ENCODE results near the gene MSI2. TPM values are rescaled to one million over a fixed set of nuclear protein-coding genes. Genes with fewer than 3 reads are reported as not detected.

The MSI2 gene
- total RNA-seq, 2 experiments from 2014 or later: 107 to 111 TPM

- peaks cover 6% of the 10 kb centered on the region for H3K4me1 Mint-ChIP-seq
- no peak for DNase-seq
- H3K36me3 Mint-ChIP-seq (ENCODE audit: low read depth): peaks cover 34% of the 10 kb centered on the region
- peak overlapping the region; percentile 12 for H3K27ac Mint-ChIP-seq
- H3K27me3 Mint-ChIP-seq: no peaks in the 10 kb centered on the region
- H3K9me3 Mint-ChIP-seq: no peaks in the 10 kb centered on the region
- no peak overlapping the region for H3K4me3 Mint-ChIP-seq
- POLR2A ChIA-PET: no interaction called here
- CTCF ChIA-PET: interaction anchor here (1.9 kb wide), 1 partner anchor 34 kb away, joined by 6 read pairs; no protein-coding TSS in a partner anchor
These were observed 380.8 kb downstream of the MSI2 start for GRCh38 chr17:57636985-57637665.

GRCh38 chr17:57637666-57638010 lies 381.3 kb downstream of the MSI2 start:
- ChIA-PET POLR2A (no interaction called here), CTCF (interaction anchor here (1.1 kb wide), 1 partner anchor 11 kb away, joined by 3 read pairs; no protein-coding TSS in a partner anchor)
- Mint-ChIP-seq H3K36me3 (ENCODE audit: low read depth) (peaks cover 29% of the 10 kb centered on the region), H3K4me3 (no peak overlapping the region), H3K27me3 (no peaks in the 10 kb centered on the region), H3K27ac (no peak overlapping the region), H3K4me1 (peaks cover 6% of the 10 kb centered on the region), H3K9me3 (no peaks in the 10 kb centered on the region)
- no peak for DNase-seq

- H3K27me3 Mint-ChIP-seq: no peaks in the 10 kb centered on the region
- ChIA-PET POLR2A (no interaction called here), CTCF (interaction anchor here (1.1 kb wide), 1 partner anchor 12 kb away, joined by 3 read pairs; no protein-coding TSS in a partner anchor)
- no peak overlapping the region for H3K4me3 Mint-ChIP-seq
- no peak overlapping the region for H3K27ac Mint-ChIP-seq
- DNase-seq: no peak
- H3K4me1 Mint-ChIP-seq: peaks cover 6% of the 10 kb centered on the region
- H3K36me3 Mint-ChIP-seq (ENCODE audit: low read depth): peaks cover 24% of the 10 kb centered on the region
- H3K9me3 Mint-ChIP-seq: no peaks in the 10 kb centered on the region
These were observed 382.0 kb downstream of the MSI2 start for GRCh38 chr17:57638284-57638683.

- no peak overlapping the region for H3K27ac Mint-ChIP-seq
- CTCF ChIA-PET: no interaction called here
These were observed 383.1 kb downstream of the MSI2 start for GRCh38 chr17:57639381-57639780.

GRCh38 chr17:57640079-57640478 lies 383.8 kb downstream of the MSI2 start:
- no peak overlapping the region for H3K4me3 Mint-ChIP-seq
- POLR2A ChIA-PET: no interaction called here
- no peaks in the 10 kb centered on the region for H3K9me3 Mint-ChIP-seq
- peaks cover 6% of the 10 kb centered on the region for H3K36me3 Mint-ChIP-seq (ENCODE audit: low read depth)
- H3K27me3 Mint-ChIP-seq: no peaks in the 10 kb centered on the region
- DNase-seq: no peak
- no peak overlapping the region for H3K27ac Mint-ChIP-seq
- CTCF ChIA-PET: no interaction called here
- peaks cover 6% of the 10 kb centered on the region for H3K4me1 Mint-ChIP-seq

More at GRCh38 chr17:57639381-57639780, 383.1 kb downstream of the MSI2 start:
- Mint-ChIP-seq H3K36me3 (ENCODE audit: low read depth) (peaks cover 13% of the 10 kb centered on the region), H3K27me3 (no peaks in the 10 kb centered on the region), H3K4me1 (peaks cover 6% of the 10 kb centered on the region), H3K9me3 (no peaks in the 10 kb centered on the region), H3K4me3 (no peak overlapping the region)
- POLR2A ChIA-PET: no interaction called here
- no peak for DNase-seq

GRCh38 chr17:57641761-57642160 lies 385.4 kb downstream of the MSI2 start:
- H3K27ac Mint-ChIP-seq: no peak overlapping the region
- H3K27me3 Mint-ChIP-seq: no peaks in the 10 kb centered on the region
- no peak overlapping the region for H3K4me3 Mint-ChIP-seq
- DNase-seq: no peak
- CTCF ChIA-PET: interaction anchor here (1.0 to 3.3 kb wide), 2 partner anchors 30 to 44 kb away, joined by 3 to 9 read pairs; no protein-coding TSS in a partner anchor
- H3K9me3 Mint-ChIP-seq: no peaks in the 10 kb centered on the region
- peaks cover 17% of the 10 kb centered on the region for H3K4me1 Mint-ChIP-seq
- peaks cover 6% of the 10 kb centered on the region for H3K36me3 Mint-ChIP-seq (ENCODE audit: low read depth)
- POLR2A ChIA-PET: no interaction called here

GRCh38 chr17:57643062-57643461 lies 386.7 kb downstream of the MSI2 start:
- peaks cover 13% of the 10 kb centered on the region for H3K4me1 Mint-ChIP-seq
- ChIA-PET CTCF (interaction anchor here (3.3 kb wide), 1 partner anchor 28 kb away, joined by 9 read pairs; no protein-coding TSS in a partner anchor), POLR2A (no interaction called here)
- DNase-seq: no peak
- H3K9me3 Mint-ChIP-seq: no peaks in the 10 kb centered on the region
- no peak overlapping the region for H3K27ac Mint-ChIP-seq
- H3K27me3 Mint-ChIP-seq: no peaks in the 10 kb centered on the region
- H3K4me3 Mint-ChIP-seq: no peak overlapping the region
- H3K36me3 Mint-ChIP-seq (ENCODE audit: low read depth): no peaks in the 10 kb centered on the region

GRCh38 chr17:57644326-57644725 lies 388.0 kb downstream of the MSI2 start:
- H3K4me1 Mint-ChIP-seq: peaks cover 13% of the 10 kb centered on the region
- H3K9me3 Mint-ChIP-seq: no peaks in the 10 kb centered on the region

GRCh38 chr17:57645950-57646665 lies 389.8 kb downstream of the MSI2 start:
- peak; percentile 29 for DNase-seq
- POLR2A ChIA-PET: interaction anchor here (0.7 kb wide), 1 partner anchor 48 kb away, joined by 3 read pairs; no protein-coding TSS in a partner anchor
- Mint-ChIP-seq H3K27me3 (no peaks in the 10 kb centered on the region), H3K9me3 (no peaks in the 10 kb centered on the region), H3K27ac (peak overlapping the region; percentile 68), H3K4me3 (no peak overlapping the region), H3K36me3 (ENCODE audit: low read depth) (no peaks in the 10 kb centered on the region), H3K4me1 (peaks cover 13% of the 10 kb centered on the region)
- CTCF ChIA-PET: interaction anchor here (1.0 to 3.0 kb wide), 3 partner anchors 26 to 403 kb away, joined by 3 to 19 read pairs (median 11); no protein-coding TSS in a partner anchor

More at GRCh38 chr17:57644326-57644725, 388.0 kb downstream of the MSI2 start:
- H3K36me3 Mint-ChIP-seq (ENCODE audit: low read depth): no peaks in the 10 kb centered on the region
- no peak overlapping the region for H3K4me3 Mint-ChIP-seq
- no peak overlapping the region for H3K27ac Mint-ChIP-seq
- ChIA-PET POLR2A (no interaction called here), CTCF (interaction anchor here (3.3 kb wide), 1 partner anchor 27 kb away, joined by 9 read pairs; no protein-coding TSS in a partner anchor)
- DNase-seq: no peak
- H3K27me3 Mint-ChIP-seq: no peaks in the 10 kb centered on the region

- POLR2A ChIA-PET: no interaction called here
- CTCF ChIA-PET: no interaction called here
- Mint-ChIP-seq H3K27me3 (no peaks in the 10 kb centered on the region), H3K9me3 (no peaks in the 10 kb centered on the region), H3K4me1 (peaks cover 14% of the 10 kb centered on the region), H3K36me3 (ENCODE audit: low read depth) (no peaks in the 10 kb centered on the region), H3K4me3 (no peak overlapping the region), H3K27ac (no peak overlapping the region)
- no peak for DNase-seq
These were observed 392.4 kb downstream of the MSI2 start for GRCh38 chr17:57648720-57649119.

- Mint-ChIP-seq H3K9me3 (no peaks in the 10 kb centered on the region), H3K4me1 (peaks cover 19% of the 10 kb centered on the region), H3K27me3 (no peaks in the 10 kb centered on the region), H3K27ac (no peak overlapping the region), H3K36me3 (ENCODE audit: low read depth) (no peaks in the 10 kb centered on the region), H3K4me3 (no peak overlapping the region)
- ChIA-PET POLR2A (no interaction called here), CTCF (no interaction called here)
- DNase-seq: no peak
These were observed 392.9 kb downstream of the MSI2 start for GRCh38 chr17:57649191-57649590.

GRCh38 chr17:57649731-57650484 lies 393.6 kb downstream of the MSI2 start:
- Mint-ChIP-seq H3K4me3 (no peak overlapping the region), H3K4me1 (peaks cover 25% of the 10 kb centered on the region), H3K27me3 (no peaks in the 10 kb centered on the region), H3K27ac (no peak overlapping the region), H3K9me3 (no peaks in the 10 kb centered on the region), H3K36me3 (ENCODE audit: low read depth) (no peaks in the 10 kb centered on the region)
- no peak for DNase-seq
- POLR2A ChIA-PET: no interaction called here
- CTCF ChIA-PET: no interaction called here

- H3K9me3 Mint-ChIP-seq: no peaks in the 10 kb centered on the region
- no peaks in the 10 kb centered on the region for H3K36me3 Mint-ChIP-seq (ENCODE audit: low read depth)
- no peaks in the 10 kb centered on the region for H3K27me3 Mint-ChIP-seq
- no peak for DNase-seq
- ChIA-PET POLR2A (interaction anchor here (1.0 kb wide), 1 partner anchor 51 kb away, joined by 3 read pairs; no protein-coding TSS in a partner anchor), CTCF (interaction anchor here (1.3 kb wide), 1 partner anchor 52 kb away, joined by 3 read pairs; no protein-coding TSS in a partner anchor)
- H3K4me3 Mint-ChIP-seq: no peak overlapping the region
- peaks cover 26% of the 10 kb centered on the region for H3K4me1 Mint-ChIP-seq
- H3K27ac Mint-ChIP-seq: no peak overlapping the region
These were observed 394.2 kb downstream of the MSI2 start for GRCh38 chr17:57650548-57650947.

Data from activated CD4-positive, alpha-beta memory T cell treated with anti-CD3 and anti-CD28 coated beads, Interleukin-2, amount 10 ng/mL, durations not matched to agents 7 days and 5 days (primary cell).